Myocyte (in vitro differentiated cells): ENCODE measurements around the gene PSMB2. TPM values are rescaled to one million over a fixed set of nuclear protein-coding genes. Genes with fewer than 3 reads are reported as not detected.

Experiments used
- DNase-seq: peaks from one replicate; pipeline ENCODE4 v3.0.0-alpha.2; 2012; ENCODE audit warnings: low read depth
- total RNA-seq: library from RNA; depleted of rRNA; stranded (reverse); fragments of >200 nt; gene quantifications from 2 replicates; pipeline ENCODE4 v1.2.3, GENCODE V29; 2014

The PSMB2 gene
- total RNA-seq, 1 donor from 2014 or later, result 38.8 TPM

DNA sequence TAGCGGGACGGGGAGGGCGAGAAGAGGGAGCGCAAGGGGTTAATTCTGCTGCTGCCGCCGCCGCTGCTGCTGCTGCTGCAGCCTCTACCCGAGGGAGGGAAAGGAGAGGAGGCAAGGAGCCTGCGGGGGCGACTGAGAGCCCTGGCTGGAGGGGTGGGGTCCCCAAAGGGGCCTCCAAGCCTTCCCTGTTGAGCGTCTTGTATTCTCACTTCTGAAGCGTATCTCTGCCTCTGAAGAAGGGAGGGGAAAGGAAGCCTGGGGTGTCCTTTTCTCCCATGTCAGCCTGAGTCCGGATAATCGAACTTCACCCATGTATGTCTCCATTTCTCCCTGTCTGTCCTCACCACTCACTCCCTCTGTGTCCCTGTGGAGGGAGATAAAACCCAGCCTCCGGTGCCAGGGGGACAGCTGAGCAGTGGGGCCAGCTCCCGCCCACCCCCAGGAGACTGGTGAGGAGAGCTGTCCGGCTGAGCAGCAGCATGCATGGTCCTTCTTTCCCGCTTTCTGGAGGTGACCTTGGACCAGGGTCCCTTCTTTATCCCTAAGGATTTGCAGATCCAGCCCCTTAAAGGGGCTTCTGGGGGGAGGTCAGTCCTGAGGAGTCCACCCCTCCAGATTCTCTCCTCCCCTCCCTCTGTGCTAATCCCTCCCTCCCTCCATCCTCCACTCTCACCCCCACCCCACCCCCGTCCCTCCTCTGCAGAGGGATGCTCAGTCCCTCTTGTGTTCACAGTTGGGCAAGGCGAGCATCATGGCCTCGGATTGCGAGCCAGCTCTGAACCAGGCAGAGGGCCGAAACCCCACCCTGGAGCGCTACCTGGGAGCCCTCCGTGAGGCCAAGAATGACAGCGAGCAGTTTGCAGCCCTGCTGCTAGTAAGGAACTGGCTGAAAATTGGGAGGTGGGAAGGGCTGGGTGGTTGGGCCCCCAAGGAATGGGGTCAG is 82.7 kb downstream of the PSMB2 start:
- DNase-seq, result no peak

DNA sequence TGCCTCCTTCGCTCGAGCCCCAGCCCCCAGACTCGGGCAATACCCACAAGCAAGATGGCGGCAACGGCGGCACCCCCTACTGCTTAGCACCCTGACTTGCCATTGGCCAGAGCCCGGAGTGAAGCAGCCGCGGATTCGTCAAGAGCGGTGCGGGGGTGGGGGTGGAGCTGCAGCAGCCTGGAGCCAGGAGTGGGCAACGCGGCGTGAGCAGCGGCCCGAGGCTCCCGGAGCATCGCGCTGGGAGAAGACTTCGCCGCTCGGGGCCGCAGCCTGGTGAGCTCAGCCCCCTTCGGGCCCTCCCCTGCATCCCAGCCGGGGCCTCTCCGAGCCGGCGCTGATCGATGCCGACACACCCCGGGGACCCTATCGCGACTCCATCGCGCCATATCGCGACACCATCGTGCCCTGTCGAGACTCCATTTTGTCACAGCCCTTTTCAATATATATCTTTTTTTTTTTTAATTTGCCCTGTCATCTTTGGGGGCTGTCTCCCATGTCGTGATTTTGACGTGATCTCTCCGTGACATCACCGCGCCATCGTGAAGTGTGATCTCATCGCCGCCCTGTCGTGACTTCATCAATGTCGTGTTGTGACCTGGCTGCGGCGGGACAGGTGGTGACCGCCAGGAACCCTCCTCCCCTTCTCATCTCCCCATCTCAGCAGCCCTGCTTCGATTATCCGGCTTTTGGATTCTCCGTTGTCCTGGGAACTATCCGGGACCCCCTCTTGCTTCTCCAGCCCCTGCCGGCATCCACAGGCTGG is 83.5 kb downstream of the PSMB2 start, which contains the start of gene NCDN:
TSS of gene NCDN (plus strand) at position 189 of the 763 bp plus-strand sequence. CDS start at position 581, 392 bp downstream.
- peak; percentile 98 for DNase-seq

DNA sequence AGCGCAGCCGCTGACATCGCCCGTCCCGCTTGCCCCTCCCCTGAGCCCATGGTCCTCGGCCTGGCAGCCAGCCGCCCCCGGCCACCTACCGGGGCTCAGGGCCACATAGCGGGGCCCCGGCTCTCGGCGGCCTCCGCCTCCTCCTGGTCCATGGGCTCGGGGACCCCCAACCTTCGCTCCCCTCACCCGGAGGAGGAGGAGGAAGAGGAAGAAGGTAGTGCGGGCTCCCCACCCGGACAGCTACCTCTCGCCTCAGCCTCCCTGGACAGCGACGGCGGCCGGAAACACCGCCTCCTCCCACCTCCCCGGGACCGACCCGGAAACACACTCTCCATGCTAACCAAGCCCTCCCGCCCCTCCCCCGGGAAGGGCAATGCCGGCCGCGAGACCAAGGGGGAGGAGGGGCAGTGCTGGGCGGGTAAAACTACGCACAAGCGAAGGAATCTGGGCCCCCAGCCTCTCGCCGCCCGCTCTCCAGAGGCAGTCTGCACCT is 84.2 kb downstream of the PSMB2 start, which contains the start of gene KIAA0319L:
TSS of gene KIAA0319L (minus strand) at position 286 of the 493 bp plus-strand sequence. CDS start 2,912 bp downstream, outside the sequence.
- DNase-seq, result peak; percentile 77

DNA sequence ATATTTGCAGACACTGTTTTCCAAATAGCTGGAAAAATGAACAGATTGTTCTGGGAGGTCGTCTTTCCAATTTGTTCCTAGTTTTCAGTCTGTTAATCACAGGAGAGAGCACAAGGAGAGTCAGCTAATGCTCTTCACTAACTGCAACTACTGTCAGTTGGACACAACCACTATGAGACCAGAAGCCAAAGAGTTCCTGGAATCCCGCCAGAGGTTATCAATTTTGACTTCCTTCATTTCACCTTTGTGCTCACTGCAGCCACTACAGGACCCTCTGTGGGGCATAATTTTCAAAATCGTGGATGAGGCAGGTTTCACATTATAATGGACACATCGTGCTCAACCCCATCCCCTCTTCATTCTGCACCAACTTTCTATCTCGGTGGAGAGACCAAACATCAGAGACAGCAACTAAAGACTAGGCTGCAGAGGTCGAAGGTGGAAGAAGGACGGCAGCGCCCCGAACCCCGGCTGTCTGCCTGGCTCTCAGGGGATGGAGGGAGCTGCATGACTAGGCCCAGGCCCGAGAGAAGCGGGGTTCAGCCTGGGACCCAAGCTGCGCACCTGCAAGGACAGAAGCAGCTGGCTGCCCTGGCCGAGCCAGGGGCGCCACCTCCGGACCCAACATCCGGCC is 84.7 kb downstream of the PSMB2 start:
- no peak for DNase-seq

DNA sequence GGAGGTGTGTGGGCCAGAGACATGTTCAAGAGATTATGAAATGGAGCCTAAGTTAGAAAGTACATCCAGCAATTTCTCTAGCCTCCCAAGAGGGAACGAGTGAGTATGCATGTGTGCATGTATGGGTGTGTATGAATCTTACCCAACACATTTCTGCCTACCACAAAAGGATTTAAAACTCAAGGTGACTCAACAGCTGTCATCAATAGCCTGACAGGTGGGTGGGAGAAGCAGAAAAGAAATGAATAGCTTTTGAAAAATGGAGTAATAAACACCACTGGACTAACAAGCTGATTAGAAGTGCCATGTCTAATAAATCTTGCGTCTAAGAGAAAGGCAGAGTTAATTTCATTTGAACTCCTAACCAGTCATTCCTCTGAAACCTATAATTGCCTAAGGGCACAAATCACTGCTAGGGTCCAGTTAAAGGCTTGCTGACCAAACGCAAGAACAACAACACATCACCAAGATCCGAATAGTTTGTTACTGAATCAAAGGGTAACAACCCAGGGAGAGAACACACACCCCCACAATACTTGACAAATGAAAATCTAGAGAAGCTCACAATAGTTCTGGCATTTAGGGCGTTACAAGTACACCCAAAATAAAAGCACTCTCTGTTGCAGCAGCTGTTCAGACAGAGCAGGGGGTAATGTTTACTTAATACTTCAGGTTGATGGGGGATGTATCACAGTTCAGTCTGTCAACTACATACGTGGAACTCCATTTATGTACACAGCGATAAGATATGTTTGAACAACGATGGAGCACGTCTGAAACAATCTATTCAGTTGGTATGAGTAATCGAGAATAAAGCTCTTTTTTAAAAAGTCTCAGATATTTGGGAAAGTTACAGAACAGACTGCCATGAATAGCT is 85.5 kb downstream of the PSMB2 start:
- peak; percentile 82 for DNase-seq

DNA sequence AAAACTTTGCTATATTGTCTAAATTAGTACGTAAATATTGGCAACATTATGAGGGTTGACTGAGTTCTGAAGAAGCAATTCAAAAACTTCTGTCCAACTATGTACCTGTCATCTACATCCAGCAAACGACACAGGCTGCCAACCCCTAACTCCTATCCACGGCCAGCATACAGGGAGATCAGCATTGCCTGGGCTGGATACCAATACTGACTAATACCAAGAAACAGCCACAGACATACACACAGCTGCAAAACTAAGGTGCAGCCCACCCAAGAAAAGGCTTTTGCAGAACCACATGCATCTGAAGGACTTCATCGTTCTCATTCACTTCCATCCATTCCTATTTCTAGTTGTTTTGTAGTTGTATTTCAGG is 86.1 kb downstream of the PSMB2 start:
- DNase-seq, result no peak

DNA sequence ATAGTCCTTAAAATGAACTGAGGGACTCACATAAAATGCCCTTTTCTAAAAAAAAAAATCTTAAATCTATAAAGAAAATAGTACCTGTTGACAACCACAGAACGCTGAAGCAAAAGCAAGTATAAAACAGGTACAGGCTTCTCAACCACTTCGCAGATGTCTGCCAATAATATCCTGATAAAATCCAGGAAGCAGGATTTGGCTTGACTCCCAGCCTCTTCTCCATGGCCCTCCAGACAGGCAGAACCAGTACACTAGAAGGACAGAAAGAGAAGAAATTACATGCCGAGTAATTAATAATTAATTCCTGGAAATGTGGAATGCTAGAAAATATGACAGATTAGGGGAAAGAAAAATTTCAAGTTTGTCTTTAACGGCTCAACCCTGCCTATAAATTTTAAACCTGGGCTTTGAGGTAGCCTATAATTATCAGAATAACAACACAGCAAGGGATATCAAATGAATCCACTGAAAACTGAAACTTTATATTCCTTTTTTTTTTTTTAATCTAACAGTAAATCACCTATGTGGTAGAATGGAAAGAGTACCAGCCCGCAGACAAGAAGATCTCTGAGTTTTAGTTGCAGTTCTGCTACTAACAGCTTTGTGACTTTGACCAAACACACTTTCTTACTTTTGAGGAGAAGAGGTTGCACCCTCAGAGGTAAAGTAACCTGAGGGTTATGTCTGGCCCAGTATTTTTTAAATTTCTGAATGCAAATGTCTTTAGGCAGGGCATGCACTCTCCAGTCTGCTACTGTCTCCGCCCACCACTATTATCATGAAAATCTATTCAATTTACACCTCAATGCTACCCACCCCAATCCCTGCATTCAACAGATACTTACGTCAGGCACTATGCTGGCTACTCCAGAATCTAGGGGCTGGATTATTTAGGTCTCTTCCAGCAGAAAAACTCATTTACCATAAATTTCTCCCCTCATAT is 86.8 kb downstream of the PSMB2 start:
- no peak for DNase-seq

DNA sequence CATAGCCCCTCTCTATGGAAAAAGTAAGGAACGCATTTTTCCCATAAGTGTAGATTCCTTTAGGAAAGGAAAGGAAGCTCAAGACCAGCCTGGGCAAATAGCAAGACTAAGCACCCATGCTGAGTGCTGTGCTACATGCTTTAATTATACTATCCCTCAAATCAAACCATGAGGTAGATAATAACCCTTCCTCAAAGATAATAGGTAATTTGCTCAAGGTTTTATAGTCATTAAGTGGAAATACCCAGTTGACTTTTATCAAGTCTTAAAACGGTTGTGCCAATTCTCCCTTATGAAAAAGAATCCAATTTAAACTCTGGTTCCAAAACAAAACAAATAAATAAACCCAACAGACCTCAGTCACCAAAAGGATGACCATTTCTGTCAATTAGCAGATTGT is 87.5 kb downstream of the PSMB2 start:
- no peak for DNase-seq

Other genes with a start within 250 kb of the PSMB2 start
- 81.1 and 81.3 TPM in 2 replicates for gene KIAA0319L, start 84.1 kb downstream of the PSMB2 start, total RNA-seq
- gene NCDN, start 83.7 kb downstream of the PSMB2 start, total RNA-seq, result 44.1 and 58.6 TPM in 2 replicates
- 0.31 TPM in 1 of 2 replicates, not detected in the other for gene TFAP2E, start 68.2 kb downstream of the PSMB2 start, total RNA-seq
- 29.0 and 37.5 TPM in 2 replicates for gene C1orf216, start 77.4 kb upstream of the PSMB2 start, total RNA-seq
- 0.51 and 0.52 TPM in 2 replicates for gene CLSPN, start 128.5 kb upstream of the PSMB2 start, total RNA-seq
- gene AGO4, start 166.5 kb upstream of the PSMB2 start, total RNA-seq, result 12.7 and 14.1 TPM in 2 replicates
- gene AGO1, start 241.7 kb upstream of the PSMB2 start, total RNA-seq, result 7.3 and 9.6 TPM in 2 replicates